Tibial nerve (tissue), 4 donors: Measurements from ENCODE around the gene HRNR.

Experiments used
- CTCF ChIP-seq, 5 experiments: fragments of 200-600 bp in 3 of 5; fragments of 450-650 bp in 2 of 5; sonication (generic) in 3 of 5; IDR thresholded peaks; one replicate each; pipeline ENCODE4 v1.5.1; 2016 to 2019; ENCODE audit warnings: antibody characterized with exemption in 5 of 5, mild to moderate bottlenecking in 3 of 5, moderate library complexity in 2 of 5
- EP300 ChIP-seq, 2 donors: sonication (generic); formaldehyde crosslinking; IDR thresholded peaks; one replicate each; pipeline ENCODE4 v1.6.1; 2017; ENCODE audit warnings: antibody characterized with exemption in 2 of 2, mild to moderate bottlenecking in 1 of 2
- POLR2A ChIP-seq, 2 donors: fragments of 450-650 bp; IDR thresholded peaks; one replicate each; pipeline ENCODE4 v1.6.1; 2017; ENCODE audit warnings: antibody characterized with exemption in 2 of 2, mild to moderate bottlenecking in 2 of 2, moderate library complexity in 2 of 2

DNA sequence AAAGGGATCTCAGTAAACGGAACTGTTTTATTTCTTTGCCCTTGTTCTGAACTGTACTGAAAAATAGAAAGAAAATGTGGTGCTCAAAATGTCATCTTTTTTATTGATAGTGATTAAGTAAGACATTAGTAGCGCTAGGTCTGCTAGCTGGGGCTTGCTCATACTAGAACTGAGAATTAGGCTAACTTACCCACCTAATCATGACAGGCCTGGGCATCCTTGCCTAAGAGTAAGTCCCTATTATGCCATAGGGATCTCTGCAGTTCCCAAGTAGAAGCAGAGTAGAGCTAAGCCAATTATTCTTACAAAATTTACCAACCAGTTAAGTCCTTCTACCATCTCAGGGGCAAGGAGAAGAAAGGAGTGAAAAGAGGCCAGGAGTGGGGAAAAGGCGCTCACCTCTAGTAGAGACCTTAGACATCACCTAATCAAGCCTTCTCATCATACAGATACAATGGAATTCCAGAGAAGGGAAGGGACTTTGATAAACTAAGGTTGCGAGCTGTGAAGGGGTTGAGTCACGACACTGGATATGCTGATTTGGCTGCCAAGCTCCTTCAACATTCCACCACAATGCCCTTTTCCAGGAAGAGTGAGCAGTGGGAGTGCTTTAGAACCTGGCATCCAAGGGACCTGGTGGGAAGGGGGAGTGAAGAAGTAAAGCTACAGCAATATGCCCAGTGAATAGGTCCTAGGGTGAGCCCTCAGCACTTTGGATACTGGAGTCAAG, 37.3 kb downstream of the HRNR start:
- TF ChIP-seq EP300 (IDR thresholded peaks at IDR 0.05) (no peak), CTCF (IDR thresholded peaks at IDR 0.05) (no peak), POLR2A (IDR thresholded peaks at IDR 0.05) (no peak)
